A549 (cell line): ENCODE measurements around the gene MOB1A.

Source experiments
- CEBPB ChIP-seq, 2 experiments: fragments of >200 bp in 1 of 2; sonication (Bioruptor Twin) in 1 of 2; formaldehyde crosslinking in 1 of 2; IDR thresholded peaks; 2 replicates each; pipeline ENCODE4 v1.6.1; 2012 to 2016
- FOSL2 ChIP-seq, 2 experiments: fragments of 450-650 bp in 1 of 2; fragments of >200 bp in 1 of 2; sonication (Bioruptor Twin) in 1 of 2; formaldehyde crosslinking; IDR thresholded peaks; 2 replicates each; pipeline versions ENCODE4 v1.5.0 to v1.6.1; 2016 to 2020; ENCODE audit warnings: mild to moderate bottlenecking in 1 of 2, moderate library complexity in 1 of 2
- GATA3 ChIP-seq: IDR thresholded peaks from 2 replicates; pipeline ENCODE4 v1.6.1; 2012; ENCODE audit warnings: borderline replicate concordance
- HOXA7 ChIP-seq: fragments of 250-450 bp; sonication (Bioruptor Pico); IDR thresholded peaks from 2 replicates; pipeline ENCODE4 v1.5.0; 2020; ENCODE audit warnings: mild to moderate bottlenecking, moderate library complexity
- NR3C1 ChIP-seq: fragments of >200 bp; sonication (Bioruptor Twin); formaldehyde crosslinking; IDR thresholded peaks from 3 replicates; pipeline ENCODE4 v1.6.1; 2017
- POLR2A ChIP-seq: IDR thresholded peaks from 2 replicates; pipeline ENCODE4 v1.6.1; 2012; ENCODE audit warnings: mild to moderate bottlenecking, low read length
- RARB ChIP-seq: fragments of 250-450 bp; sonication (Bioruptor Pico); IDR thresholded peaks from 2 replicates; pipeline ENCODE4 v1.8.0; 2021; ENCODE audit warnings: mild to moderate bottlenecking, moderate library complexity
- RNF2 ChIP-seq: fragments of 200-600 bp; sonication (generic); IDR thresholded peaks from 2 replicates; pipeline ENCODE4 v1.6.1; 2016; ENCODE audit warnings: low read depth, mild to moderate bottlenecking, antibody characterized with exemption, moderate library complexity, borderline replicate concordance
- SMC3 ChIP-seq: fragments of >200 bp; sonication (Bioruptor Twin); formaldehyde crosslinking; IDR thresholded peaks from 3 replicates; pipeline ENCODE4 v1.6.1; 2018; ENCODE audit warnings: inconsistent platforms
- ZC3H11A ChIP-seq: fragments of 450-650 bp; IDR thresholded peaks from 2 replicates; pipeline ENCODE4 v1.6.1; 2014; ENCODE audit warnings: antibody characterized with exemption, mild to moderate bottlenecking
- TF ChIP-seq, protein P1 (sequence below): fragments of >200 bp; sonication (Bioruptor Twin); formaldehyde crosslinking; IDR thresholded peaks from 3 replicates; pipeline ENCODE4 v1.5.1; 2016
- TF ChIP-seq, protein P2 (sequence below): fragments of 450-650 bp; IDR thresholded peaks from 2 replicates; pipeline ENCODE4 v1.6.1; 2014; ENCODE audit warnings: antibody characterized with exemption
- TF ChIP-seq, protein P3 (sequence below): fragments of 150-350 bp; IDR thresholded peaks from 2 replicates; pipeline ENCODE4 v1.6.1; 2014; ENCODE audit warnings: low read depth, mild to moderate bottlenecking, low read length

DNA sequence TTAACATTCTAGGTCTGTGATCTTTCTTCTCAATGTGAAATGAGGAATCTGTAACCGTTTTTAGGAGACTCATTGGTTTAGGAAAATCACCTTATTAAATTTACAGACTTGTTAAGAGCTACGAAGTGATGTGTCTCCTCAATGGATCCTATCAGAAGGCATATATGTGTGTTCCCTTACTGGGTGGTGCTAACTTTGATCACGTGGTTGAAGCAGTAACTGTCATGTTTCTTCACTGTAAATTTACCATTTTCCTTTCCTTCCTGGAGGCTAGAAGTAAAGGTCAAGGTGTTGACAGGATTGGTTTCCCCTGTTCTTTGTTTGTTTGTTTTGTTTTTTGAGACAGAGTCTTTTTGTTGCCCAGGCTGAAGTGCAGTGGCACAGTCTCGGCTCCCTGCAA is 18.4 kb upstream of the MOB1A start:
- TF ChIP-seq POLR2A (no peak), SMC3 (no peak), NR3C1 (no peak), ZC3H11A (no peak), FOSL2 (IDR thresholded peaks at IDR 0.05) (no peak), FOSL2 (CRISPR knock-in tag; IDR thresholded peaks at IDR 0.05) (no peak), RNF2 (no peak), GATA3 (no peak), RARB (CRISPR knock-in tag) (no peak), HOXA7 (CRISPR knock-in tag) (no peak), CEBPB (IDR thresholded peaks at IDR 0.05) (no peak)
- TF ChIP-seq, protein P1, sequence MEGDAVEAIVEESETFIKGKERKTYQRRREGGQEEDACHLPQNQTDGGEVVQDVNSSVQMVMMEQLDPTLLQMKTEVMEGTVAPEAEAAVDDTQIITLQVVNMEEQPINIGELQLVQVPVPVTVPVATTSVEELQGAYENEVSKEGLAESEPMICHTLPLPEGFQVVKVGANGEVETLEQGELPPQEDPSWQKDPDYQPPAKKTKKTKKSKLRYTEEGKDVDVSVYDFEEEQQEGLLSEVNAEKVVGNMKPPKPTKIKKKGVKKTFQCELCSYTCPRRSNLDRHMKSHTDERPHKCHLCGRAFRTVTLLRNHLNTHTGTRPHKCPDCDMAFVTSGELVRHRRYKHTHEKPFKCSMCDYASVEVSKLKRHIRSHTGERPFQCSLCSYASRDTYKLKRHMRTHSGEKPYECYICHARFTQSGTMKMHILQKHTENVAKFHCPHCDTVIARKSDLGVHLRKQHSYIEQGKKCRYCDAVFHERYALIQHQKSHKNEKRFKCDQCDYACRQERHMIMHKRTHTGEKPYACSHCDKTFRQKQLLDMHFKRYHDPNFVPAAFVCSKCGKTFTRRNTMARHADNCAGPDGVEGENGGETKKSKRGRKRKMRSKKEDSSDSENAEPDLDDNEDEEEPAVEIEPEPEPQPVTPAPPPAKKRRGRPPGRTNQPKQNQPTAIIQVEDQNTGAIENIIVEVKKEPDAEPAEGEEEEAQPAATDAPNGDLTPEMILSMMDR = no peak
- TF ChIP-seq, protein P2, sequence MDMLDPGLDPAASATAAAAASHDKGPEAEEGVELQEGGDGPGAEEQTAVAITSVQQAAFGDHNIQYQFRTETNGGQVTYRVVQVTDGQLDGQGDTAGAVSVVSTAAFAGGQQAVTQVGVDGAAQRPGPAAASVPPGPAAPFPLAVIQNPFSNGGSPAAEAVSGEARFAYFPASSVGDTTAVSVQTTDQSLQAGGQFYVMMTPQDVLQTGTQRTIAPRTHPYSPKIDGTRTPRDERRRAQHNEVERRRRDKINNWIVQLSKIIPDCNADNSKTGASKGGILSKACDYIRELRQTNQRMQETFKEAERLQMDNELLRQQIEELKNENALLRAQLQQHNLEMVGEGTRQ = peak; percentile 26; the same call in 1 of the 2 replicates
- TF ChIP-seq, protein P3, sequence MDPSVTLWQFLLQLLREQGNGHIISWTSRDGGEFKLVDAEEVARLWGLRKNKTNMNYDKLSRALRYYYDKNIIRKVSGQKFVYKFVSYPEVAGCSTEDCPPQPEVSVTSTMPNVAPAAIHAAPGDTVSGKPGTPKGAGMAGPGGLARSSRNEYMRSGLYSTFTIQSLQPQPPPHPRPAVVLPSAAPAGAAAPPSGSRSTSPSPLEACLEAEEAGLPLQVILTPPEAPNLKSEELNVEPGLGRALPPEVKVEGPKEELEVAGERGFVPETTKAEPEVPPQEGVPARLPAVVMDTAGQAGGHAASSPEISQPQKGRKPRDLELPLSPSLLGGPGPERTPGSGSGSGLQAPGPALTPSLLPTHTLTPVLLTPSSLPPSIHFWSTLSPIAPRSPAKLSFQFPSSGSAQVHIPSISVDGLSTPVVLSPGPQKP = no peak
